H1 (cell line): Measurements from ENCODE around the gene MAML1. TPM values are rescaled to one million over a fixed set of nuclear protein-coding genes. Genes with fewer than 3 reads are reported as not detected.

Source experiments
- CTCF ChIA-PET: fragments of 300-600 bp; sonication (Branson Sonifier 250); formaldehyde crosslinking; loops from one replicate; lab custom pipeline; 2021; ENCODE audit not compliant: partially characterized antibody; lab: Charles Lee
- POLR2A ChIA-PET: fragments of 300-600 bp; sonication (Branson Sonifier 250); formaldehyde crosslinking; loops from one replicate; lab custom pipeline; 2021; ENCODE audit warnings: inconsistent platforms; ENCODE audit not compliant: partially characterized antibody; lab: Charles Lee
- DNase-seq, 2 experiments: peaks; one replicate each; pipeline versions ENCODE4 v3.0.0 to v3.0.0-alpha.2; 2010 to 2022; ENCODE audit warnings: low spot score in 2 of 2, low read depth in 1 of 2, mixed read lengths in 1 of 2
- FAIRE-seq: peaks from 2 replicates; lab custom pipeline; 2011; peaks lifted over from hg19 to GRCh38; lab: Jason Lieb, UNC
- H2AFZ ChIP-seq: 2 replicates; pipeline ENCODE4 v1.8.1; 2012; ENCODE audit warnings: low read length, inconsistent platforms
- H2AK5ac ChIP-seq: 2 replicates; pipeline ENCODE4 v1.6.1; 2013; ENCODE audit warnings: low read depth, low read length
- H2BK120ac ChIP-seq: replicated peaks from 2 replicates; pipeline ENCODE3; 2013; ENCODE audit warnings: low read depth, low read length, inconsistent platforms
- H2BK12ac ChIP-seq: 2 replicates; pipeline ENCODE4 v1.6.1; 2013; ENCODE audit warnings: low read depth, low read length
- H2BK15ac ChIP-seq: 2 replicates; pipeline ENCODE4 v1.6.1; 2013; ENCODE audit warnings: low read length
- H2BK20ac ChIP-seq: 2 replicates; pipeline ENCODE4 v1.6.1; 2013; ENCODE audit warnings: low read length
- H2BK5ac ChIP-seq: 2 replicates; pipeline ENCODE4 v1.6.1; 2013; ENCODE audit warnings: low read depth, low read length
- H3K14ac ChIP-seq: 2 replicates; pipeline ENCODE4 v1.6.1; 2013; ENCODE audit warnings: inconsistent platforms; ENCODE audit not compliant: insufficient read length
- H3K18ac ChIP-seq: 2 replicates; pipeline ENCODE4 v1.6.1; 2013; ENCODE audit warnings: low read length; ENCODE audit errors: extremely low read depth
- H3K23ac ChIP-seq: 2 replicates; pipeline ENCODE4 v1.6.1; 2013; ENCODE audit warnings: inconsistent platforms; ENCODE audit not compliant: insufficient read length
- H3K23me2 ChIP-seq: 2 replicates; pipeline ENCODE4 v1.6.1; 2013; ENCODE audit warnings: low read depth, low read length
- H3K27ac ChIP-seq: 2 replicates; pipeline ENCODE4 v1.6.1; 2011; ENCODE audit warnings: low read depth, low read length, inconsistent platforms
- H3K27me3 ChIP-seq, 4 experiments: replicated peaks in 1 of 4; 1 replicate in 1 of 4; 2 replicates in 3 of 4; pipeline versions ENCODE4 v1.6.1 to v1.8.1; 2011 to 2013; ENCODE audit warnings: low read length in 3 of 4, mild to moderate bottlenecking in 3 of 4, inconsistent platforms in 2 of 4, mixed read lengths in 2 of 4, moderate library complexity in 1 of 4; ENCODE audit not compliant: control insufficient read depth in 3 of 4, insufficient read depth in 3 of 4; ENCODE audit errors: extremely low read depth in 1 of 4
- H3K36me3 ChIP-seq, 4 experiments: 2 replicates each; pipeline versions ENCODE4 v1.6.1 to v1.8.1; 2011 to 2013; ENCODE audit warnings: mild to moderate bottlenecking in 4 of 4, low read length in 3 of 4, moderate library complexity in 2 of 4, control low read depth in 1 of 4, inconsistent platforms in 1 of 4; ENCODE audit not compliant: insufficient read depth in 4 of 4, control insufficient read depth in 2 of 4
- H3K4ac ChIP-seq: replicated peaks from 2 replicates; pipeline ENCODE3; 2013; ENCODE audit warnings: low read length, low read depth, mixed read lengths, inconsistent platforms; ENCODE audit not compliant: insufficient read length
- H3K4me1 ChIP-seq, 4 experiments: replicated peaks in 1 of 4; 1 replicate in 1 of 4; 2 replicates in 3 of 4; pipeline versions ENCODE4 v1.6.1 to v1.8.1; 2011 to 2013; ENCODE audit warnings: low read length in 3 of 4, inconsistent platforms in 2 of 4, mixed read lengths in 1 of 4; ENCODE audit not compliant: insufficient read depth in 4 of 4, control insufficient read depth in 3 of 4
- H3K4me2 ChIP-seq, 2 experiments: 2 replicates each; pipeline versions ENCODE4 v1.6.1 to v1.8.1; 2011 to 2013; ENCODE audit warnings: low read depth in 2 of 2, low read length in 2 of 2, control low read depth in 1 of 2, inconsistent platforms in 1 of 2, mild to moderate bottlenecking in 1 of 2; ENCODE audit not compliant: insufficient read depth in 1 of 2
- H3K4me3 ChIP-seq, 4 experiments: fragments of 200-600, 300-600 bp in 1 of 4; sonication (generic), shearing (Covaris generic), sonication (Bioruptor Twin) in 1 of 4; 2 replicates each; pipeline versions ENCODE4 v1.5.1 to v1.8.1; 2011 to 2016; ENCODE audit warnings: low read length in 4 of 4, low read depth in 3 of 4, control low read depth in 2 of 4, inconsistent platforms in 2 of 4, mild to moderate bottlenecking in 2 of 4, mixed read lengths in 1 of 4, moderate library complexity in 1 of 4; ENCODE audit not compliant: insufficient read depth in 2 of 4; ENCODE audit errors: extremely low read depth in 1 of 4
- H3K56ac ChIP-seq: replicated peaks from 2 replicates; pipeline ENCODE3; 2013; ENCODE audit warnings: low read depth, mild to moderate bottlenecking, mixed read lengths, low read length, inconsistent platforms; ENCODE audit not compliant: insufficient read length
- H3K79me1 ChIP-seq: 2 replicates; pipeline ENCODE4 v1.6.1; 2013; ENCODE audit warnings: low read depth, low read length, control low read depth
- H3K79me2 ChIP-seq, 2 experiments: 2 replicates each; pipeline versions ENCODE4 v1.6.1 to v1.8.1; 2012 to 2013; ENCODE audit warnings: low read length in 2 of 2, mild to moderate bottlenecking in 2 of 2, inconsistent platforms in 1 of 2; ENCODE audit not compliant: insufficient read depth in 2 of 2, control insufficient read depth in 1 of 2
- H3K9ac ChIP-seq, 4 experiments: replicated peaks in 1 of 4; 1 replicate in 1 of 4; 2 replicates in 3 of 4; pipeline versions ENCODE4 v1.6.1 to v1.8.1; 2011 to 2013; ENCODE audit warnings: low read depth in 3 of 4, low read length in 3 of 4, control low read depth in 2 of 4, mild to moderate bottlenecking in 2 of 4, moderate library complexity in 2 of 4, inconsistent platforms in 1 of 4; ENCODE audit errors: extremely low read depth in 1 of 4
- H3K9me3 ChIP-seq, 2 experiments: 2 replicates each; pipeline versions ENCODE4 v1.6.1 to v1.8.1; 2012 to 2013; ENCODE audit warnings: mild to moderate bottlenecking in 2 of 2, moderate library complexity in 2 of 2, control low read depth in 1 of 2, inconsistent platforms in 1 of 2, low read depth in 1 of 2, low read length in 1 of 2, mixed read lengths in 1 of 2; ENCODE audit not compliant: insufficient read depth in 2 of 2
- H4K20me1 ChIP-seq, 2 experiments: replicated peaks in 1 of 2; 2 replicates each; pipeline versions ENCODE3 to v1.8.1; 2011 to 2013; ENCODE audit warnings: inconsistent platforms in 2 of 2, low read length in 2 of 2, mild to moderate bottlenecking in 1 of 2; ENCODE audit not compliant: insufficient read depth in 2 of 2, control insufficient read depth in 1 of 2
- H4K5ac ChIP-seq: 2 replicates; pipeline ENCODE4 v1.6.1; 2013; ENCODE audit warnings: low read length, low read depth, mixed read lengths, inconsistent platforms; ENCODE audit not compliant: insufficient read length
- H4K8ac ChIP-seq: 2 replicates; pipeline ENCODE4 v1.8.0; 2013; ENCODE audit warnings: mild to moderate bottlenecking, moderate library complexity, low read length, inconsistent platforms; ENCODE audit not compliant: insufficient read depth; ENCODE audit errors: extremely low read depth
- H4K91ac ChIP-seq: replicated peaks from 2 replicates; pipeline ENCODE3; 2013; ENCODE audit warnings: low read length, mixed read lengths, inconsistent platforms; ENCODE audit not compliant: insufficient read length
- CBX5 ChIP-seq: fragments of 300-800, 300-1000 bp; sonication (generic); IDR thresholded peaks from 2 replicates; pipeline ENCODE4 v1.7.1; 2016; ENCODE audit warnings: antibody characterized with exemption, low read length, low read depth
- FOSL1 ChIP-seq: IDR thresholded peaks from 2 replicates; pipeline ENCODE4 v1.6.1; 2011; ENCODE audit warnings: mild to moderate bottlenecking, low read depth, low read length, moderate library complexity; ENCODE audit not compliant: insufficient read depth
- NRF1 ChIP-seq: IDR thresholded peaks from 2 replicates; pipeline ENCODE4 v1.6.1; 2011; ENCODE audit warnings: mild to moderate bottlenecking, low read depth, low read length, improper control_type of control experiment
- TEAD4 ChIP-seq: IDR thresholded peaks from 2 replicates; pipeline ENCODE4 v1.6.1; 2012; ENCODE audit warnings: low read depth, low read length, inconsistent platforms, mixed read lengths
- WGBS, 2 experiments: shearing (Covaris generic) in 1 of 2; methylation state at CpG; one replicate each; pipeline versions ENCODE4 v1.1.6 to v1.1.7; 2013 to 2015; ENCODE audit warnings: low lambda C conversion rate in 2 of 2, mixed read lengths in 2 of 2, inconsistent platforms in 1 of 2, low coverage in 1 of 2, missing lambda C conversion rate in 1 of 2; ENCODE audit not compliant: insufficient replicate concordance in 2 of 2, insufficient coverage in 1 of 2, insufficient read length in 1 of 2; ENCODE audit errors: extremely low coverage in 1 of 2, missing lambda C conversion rate in 1 of 2; 5-methylcytosine and 5-hydroxymethylcytosine counted together
- polyA plus RNA-seq, 7 experiments: library from polyadenylated mRNA; depleted of rRNA in 3 of 7; stranded (reverse) in 5 of 7; unstranded in 2 of 7; fragments of >200 nt in 5 of 7; fragments of 200-250 nt in 2 of 7; gene quantifications; 1 replicate in 5 of 7; 2 replicates in 1 of 7; 4 replicates in 1 of 7; pipeline versions ENCODE4 v1.2.1 to v1.2.3, GENCODE V29; 2011 to 2013; ENCODE audit warnings: missing spikeins in 2 of 7, mixed read lengths in 2 of 7
- total RNA-seq: library from RNA; stranded (reverse); fragmentation: NEBNext Ultra II Directional; extraction: Animal tissue kit (Norgen Biotek cat#: 25700); gene quantifications from 2 replicates; pipeline ENCODE4 v1.2.1, GENCODE V29; 2021

Gene MAML1
- total and polyA plus RNA-seq, 2 of the 8 experiments (the other 6 are each of a cell fraction or from before 2014, with no cell fraction given) = 17.1 to 41.9 TPM

DNA sequence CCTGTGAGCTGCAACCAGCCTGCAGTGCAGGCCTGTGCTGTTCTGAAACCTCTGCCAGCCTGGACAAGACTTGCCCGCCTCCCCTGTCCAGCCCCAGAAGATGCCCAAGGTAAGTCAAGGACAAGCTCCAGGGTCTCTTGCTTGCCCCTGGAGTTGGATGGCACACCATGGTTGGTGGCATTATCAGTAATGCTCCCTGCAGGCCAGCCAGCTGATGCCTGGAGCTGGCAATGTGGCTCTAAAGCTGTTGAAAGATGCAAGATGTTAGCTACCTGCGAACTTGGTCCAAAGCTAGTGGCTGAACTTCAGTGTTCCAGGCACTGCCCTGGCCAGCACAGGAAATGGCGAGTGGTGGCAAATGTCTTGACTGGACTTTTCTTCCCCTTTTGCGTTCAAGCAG is 47.2 kb downstream of the MAML1 start:
- no peak overlapping the region; a peak in 1 of 7 replicates for H3K9ac ChIP-seq
- H2BK20ac ChIP-seq = no peak overlapping the region
- 91% methylated on average over 4 of the region's 4 CpGs; no CpG with 5 or more reads in 1 of the 2 experiments for WGBS, 2 experiments
- H3K4me2 ChIP-seq = no peak overlapping the region
- H3K4me3 ChIP-seq = no peak overlapping the region
- H2BK12ac ChIP-seq = no peak overlapping the region
- no peak overlapping the region for H4K8ac ChIP-seq
- peaks cover 0 to 2% of the 10 kb centered on the region in 2 experiments for H4K20me1 ChIP-seq
- H3K4ac ChIP-seq = no peak overlapping the region
- H3K27ac ChIP-seq = no peak overlapping the region
- H3K18ac ChIP-seq = no peak overlapping the region
- no peak overlapping the region for H3K56ac ChIP-seq
- TF ChIP-seq TEAD4 (no peak), FOSL1 (no peak), CBX5 (no peak), NRF1 (no peak)
- CTCF ChIA-PET = interaction anchor here (0.9 to 6.7 kb wide), 3 partner anchors 12 to 41 kb away, joined by 3 to 53 read pairs (median 32); partner anchors contain the start of gene SQSTM1
- H3K23me2 ChIP-seq = no peaks in the 10 kb centered on the region
- no peak overlapping the region for H2AFZ ChIP-seq
- H3K79me2 ChIP-seq = no peaks in the 10 kb centered on the region
- H2AK5ac ChIP-seq = no peak overlapping the region
- no peak overlapping the region for H2BK120ac ChIP-seq
- DNase-seq (no peak), FAIRE-seq (no peak)
- POLR2A ChIA-PET = interaction anchor here (0.8 to 1.8 kb wide), 5 partner anchors 9 to 156 kb away, joined by 3 to 8 read pairs (median 3); partner anchors contain the start of genes HNRNPH1 and LTC4S
- no peak overlapping the region for H4K91ac ChIP-seq
- no peaks in the 10 kb centered on the region for H3K4me1 ChIP-seq
- H4K5ac ChIP-seq = no peak overlapping the region
- H3K14ac ChIP-seq = no peak overlapping the region
- no peak overlapping the region for H2BK5ac ChIP-seq
- no peaks in the 10 kb centered on the region for H3K9me3 ChIP-seq
- no peaks in the 10 kb centered on the region; the same call in 1 of the 2 replicates for H3K79me1 ChIP-seq
- no peak overlapping the region for H3K23ac ChIP-seq
- H3K36me3 ChIP-seq = peaks cover 7 to 19% (median 14%) of the 10 kb centered on the region in 4 experiments; a peak in 5 of 8 replicates
- H3K27me3 ChIP-seq = no peaks in the 10 kb centered on the region
- no peak overlapping the region for H2BK15ac ChIP-seq
